CD4-positive, alpha-beta T cell treated with Interleukin-12 subunit alpha and Interleukin-12 subunit beta, for 1 hour (primary cell): ENCODE results near the gene RNASEH2B.
A peak's percentile ranks its signal among the peaks of the same experiment; 100 is the strongest.

Experiments used
- DNase-seq: peaks from one replicate; pipeline ENCODE4 v3.0.0-alpha.2; 2020

The RNASEH2B gene, protein sequence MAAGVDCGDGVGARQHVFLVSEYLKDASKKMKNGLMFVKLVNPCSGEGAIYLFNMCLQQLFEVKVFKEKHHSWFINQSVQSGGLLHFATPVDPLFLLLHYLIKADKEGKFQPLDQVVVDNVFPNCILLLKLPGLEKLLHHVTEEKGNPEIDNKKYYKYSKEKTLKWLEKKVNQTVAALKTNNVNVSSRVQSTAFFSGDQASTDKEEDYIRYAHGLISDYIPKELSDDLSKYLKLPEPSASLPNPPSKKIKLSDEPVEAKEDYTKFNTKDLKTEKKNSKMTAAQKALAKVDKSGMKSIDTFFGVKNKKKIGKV

DNA sequence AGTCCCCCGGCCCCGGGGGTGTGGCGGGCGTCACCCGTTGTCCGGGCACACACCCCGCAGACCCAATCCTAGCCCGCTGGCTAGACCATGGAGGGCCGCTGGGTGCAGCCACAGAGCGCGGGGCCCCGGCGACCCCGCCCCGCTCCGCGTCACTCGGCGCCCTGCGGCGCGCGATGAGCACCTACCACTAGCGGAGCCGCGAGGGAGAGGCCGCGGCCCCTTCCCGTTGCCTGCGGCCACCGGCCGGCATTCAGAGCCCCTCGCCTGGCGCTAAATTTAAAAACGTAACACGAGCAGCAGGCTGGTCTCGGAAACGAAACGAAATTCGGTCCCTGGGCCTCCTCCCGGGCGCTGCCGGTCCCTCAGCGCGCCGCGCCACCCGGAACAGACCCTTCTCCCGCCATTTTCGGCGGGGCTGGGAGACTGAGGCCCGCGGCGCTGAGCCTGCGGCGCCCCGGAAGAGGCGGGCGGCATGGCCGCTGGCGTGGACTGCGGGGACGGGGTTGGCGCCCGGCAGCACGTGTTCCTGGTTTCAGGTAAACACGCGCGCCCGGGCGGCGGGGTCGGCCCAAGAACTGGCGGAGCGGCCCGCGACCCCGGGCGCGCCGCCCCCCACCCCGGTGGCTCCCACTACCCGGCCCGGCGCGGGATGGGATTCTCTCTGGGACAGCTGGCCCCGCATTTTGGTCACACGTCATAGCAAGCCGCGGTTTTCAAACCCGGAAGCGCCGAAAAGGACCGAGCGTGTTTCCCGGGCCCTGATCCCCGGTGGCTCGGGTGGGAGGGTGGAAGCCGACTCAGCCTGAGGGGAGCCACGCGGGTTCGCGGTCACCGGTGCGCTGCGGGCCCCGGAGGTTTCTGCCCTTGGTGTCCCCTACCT lies at the start of gene RNASEH2B:
RNASEH2B (plus strand) TSS at position 187 of the 880 bp plus-strand sequence; CDS start at position 473, 286 bp downstream.
- peak; percentile 74 for DNase-seq

GRCh38 chr13:50864492-50864891 lies 45.1 kb upstream of the RNASEH2B start:
- DNase-seq = no peak

DNA sequence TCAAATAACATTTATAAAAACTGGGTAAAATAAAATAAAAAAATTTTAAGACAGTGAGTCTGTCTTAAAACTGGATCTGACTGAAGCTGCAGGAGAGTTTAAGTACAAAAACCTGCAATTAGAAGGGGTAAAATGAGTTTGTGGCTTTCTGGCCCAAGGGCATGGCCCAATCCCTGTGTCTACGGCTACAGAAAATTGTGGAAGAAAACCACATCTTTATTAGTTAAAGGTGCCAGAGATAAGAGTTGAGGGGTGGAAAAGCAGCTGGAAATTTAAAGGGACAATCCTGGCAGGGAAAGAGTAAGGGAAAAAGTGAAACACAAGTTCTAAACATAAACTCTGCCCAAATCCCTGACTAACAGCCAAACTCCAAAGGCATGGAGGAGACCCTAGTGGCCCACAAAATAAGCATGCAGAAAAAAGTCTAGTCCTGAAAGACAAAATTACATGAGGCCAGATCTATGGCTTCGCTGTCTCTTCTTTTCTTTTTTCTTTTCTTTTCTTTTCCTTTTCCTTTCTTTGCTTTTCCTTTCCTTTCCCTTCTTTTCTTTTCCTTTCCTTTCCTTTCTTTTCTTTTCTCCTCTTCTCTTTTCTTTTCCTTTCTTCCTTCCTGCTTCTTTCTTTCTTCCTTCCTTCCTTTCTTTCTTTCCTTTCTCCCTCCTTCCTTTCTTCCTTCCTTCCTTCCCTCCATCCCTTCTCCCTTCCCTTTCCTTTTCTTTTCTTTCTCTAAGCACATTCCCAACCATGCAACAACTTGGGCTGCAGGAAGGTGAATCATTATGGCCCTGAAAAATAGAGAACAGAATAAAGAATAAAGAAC lies 42.6 kb upstream of the RNASEH2B start:
- DNase-seq = no peak

DNA sequence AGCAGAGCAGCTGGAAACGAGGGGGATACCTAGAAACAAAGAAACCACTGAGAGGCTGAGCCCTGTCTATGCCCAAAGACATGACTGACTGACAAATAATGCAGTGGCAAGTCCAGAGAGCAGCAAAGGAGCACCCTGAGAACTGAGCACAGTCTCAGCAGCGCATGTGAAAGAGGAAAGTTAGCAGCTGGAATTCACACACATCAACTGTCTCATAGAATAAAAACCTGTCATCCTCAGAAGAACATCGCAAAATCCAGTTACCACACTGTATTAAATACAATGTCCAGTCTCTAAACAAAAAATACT lies 42.0 kb upstream of the RNASEH2B start:
- DNase-seq = no peak

GRCh38 chr13:50871405-50871804 lies 38.2 kb upstream of the RNASEH2B start:
- DNase-seq = no peak

DNA sequence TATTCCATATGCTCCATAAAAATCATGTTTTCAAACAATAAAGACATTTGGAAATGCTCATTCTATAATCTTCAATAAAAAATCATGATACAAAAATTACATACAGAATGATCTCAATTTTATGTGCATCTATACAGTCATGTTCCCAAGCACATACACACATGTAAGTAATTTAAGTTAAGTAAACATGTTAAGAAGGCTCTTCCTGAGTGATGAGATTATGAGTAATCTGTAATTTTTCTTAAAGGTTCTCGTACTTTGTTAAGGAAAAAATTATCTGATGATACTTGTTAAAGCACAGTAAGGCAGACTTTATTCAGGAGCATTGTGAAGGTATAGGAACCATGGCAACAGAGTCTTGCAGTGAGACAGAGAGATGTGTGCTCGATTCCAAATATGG lies 36.1 kb upstream of the RNASEH2B start:
- no peak for DNase-seq

- DNase-seq = no peak
Observed at GRCh38 chr13:50873991-50874390, 35.6 kb upstream of the RNASEH2B start.

DNA sequence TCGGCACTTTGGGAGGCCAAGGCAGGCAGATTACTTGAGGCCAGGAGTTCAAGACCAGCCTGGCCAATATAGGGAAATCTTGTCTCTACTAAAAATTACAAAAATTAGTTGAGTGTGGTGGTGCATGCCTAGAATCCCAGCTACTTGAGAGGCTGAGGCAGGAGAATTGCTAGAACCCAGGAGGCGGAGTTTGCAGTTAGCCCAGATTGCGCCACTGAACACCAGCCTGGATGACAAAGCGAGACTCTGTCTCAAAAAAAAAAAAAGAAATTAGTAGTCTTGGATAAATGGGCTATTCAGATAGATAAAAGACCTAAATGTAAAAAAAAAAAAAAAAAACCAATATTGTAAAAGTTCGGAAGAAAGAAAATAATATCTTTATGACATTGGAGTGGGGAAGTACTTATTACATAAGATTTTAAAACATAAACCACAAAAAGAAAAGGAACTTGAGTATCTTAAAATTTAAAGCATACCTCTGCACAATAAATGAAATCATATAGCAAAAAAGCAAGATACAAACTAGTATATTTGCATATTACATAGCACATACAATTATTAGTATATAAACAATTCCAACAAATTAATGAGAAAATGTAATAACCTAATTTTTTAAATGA lies 26.7 kb upstream of the RNASEH2B start:
- no peak for DNase-seq

- DNase-seq = no peak
Observed at GRCh38 chr13:50883728-50884127, 25.9 kb upstream of the RNASEH2B start.

GRCh38 chr13:50884265-50884664 lies 25.3 kb upstream of the RNASEH2B start:
- no peak for DNase-seq

- no peak for DNase-seq
Observed at GRCh38 chr13:50887151-50887550, 22.4 kb upstream of the RNASEH2B start.

DNA sequence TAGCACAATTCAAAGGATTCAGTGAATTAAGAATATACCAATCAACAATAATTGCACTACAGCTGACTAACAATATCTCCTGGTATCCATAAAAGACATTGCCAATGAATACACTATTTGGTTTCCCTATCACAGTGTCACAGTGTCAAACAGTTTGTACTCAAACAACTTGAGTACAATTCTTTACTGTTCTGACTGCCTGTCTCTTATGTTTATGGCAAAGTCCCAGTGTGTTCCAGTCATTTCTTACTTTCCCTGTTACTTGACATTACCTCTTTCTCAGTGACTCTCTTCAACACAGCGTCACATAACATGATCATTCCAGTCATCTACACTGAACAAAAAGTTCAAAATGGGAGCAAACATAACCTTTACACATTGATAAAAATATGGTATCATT lies 21.2 kb upstream of the RNASEH2B start:
- DNase-seq = no peak

- DNase-seq = no peak
Observed at GRCh38 chr13:50889317-50889716, 20.3 kb upstream of the RNASEH2B start.

DNA sequence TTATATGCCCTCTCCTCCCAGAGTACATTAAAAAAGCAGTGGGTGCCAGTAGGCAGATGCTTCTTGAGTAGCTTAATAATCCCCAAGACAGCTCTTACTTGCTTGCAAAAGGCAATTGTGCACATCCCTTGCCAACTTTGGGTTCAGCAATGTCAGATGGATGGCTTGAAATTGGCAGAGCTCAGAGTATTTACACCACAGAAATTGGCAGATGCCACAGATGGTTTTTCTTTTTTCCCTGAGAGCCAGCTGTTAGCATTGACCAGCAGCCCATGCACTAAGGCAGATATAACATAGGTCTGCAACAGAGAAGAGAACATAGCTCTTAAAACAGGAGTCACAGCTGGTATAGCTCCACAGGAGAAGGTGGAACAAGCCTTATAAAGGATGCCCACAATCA lies 18.4 kb upstream of the RNASEH2B start:
- DNase-seq = no peak

- peak; percentile 54 for DNase-seq
Observed at GRCh38 chr13:50892210-50892944, 17.2 kb upstream of the RNASEH2B start.

DNA sequence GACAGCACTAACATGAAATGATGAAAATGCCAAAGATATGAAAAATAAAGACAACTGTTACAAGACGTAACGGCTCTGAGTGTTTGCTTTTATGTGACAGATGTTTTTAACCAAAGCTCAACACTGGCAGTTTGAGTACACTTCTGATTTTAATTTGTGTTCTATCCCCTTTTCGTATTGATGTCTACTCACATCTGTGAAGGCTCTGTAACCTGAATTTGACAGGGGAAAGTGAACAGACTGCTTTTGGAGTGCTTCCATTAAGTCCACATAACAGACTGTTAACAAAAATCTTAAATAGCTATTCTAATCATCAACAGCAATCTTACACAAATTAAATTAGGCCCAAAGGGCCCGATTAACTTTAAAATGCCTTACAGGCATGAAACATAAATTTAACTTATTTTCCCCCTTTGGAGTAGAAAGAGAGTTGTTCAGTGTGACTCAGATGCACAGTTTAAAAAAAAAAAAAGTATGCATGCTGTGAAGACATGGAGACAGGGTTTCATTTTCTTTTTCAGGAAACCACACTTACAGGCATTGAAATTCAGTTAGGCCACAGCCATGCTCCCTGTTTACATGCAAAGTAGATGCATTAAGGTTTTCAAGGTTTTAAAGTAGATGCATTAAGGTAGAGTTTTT lies 16.3 kb upstream of the RNASEH2B start:
- DNase-seq = peak; percentile 59

- no peak for DNase-seq
Observed at GRCh38 chr13:50894012-50894411, 15.6 kb upstream of the RNASEH2B start.

GRCh38 chr13:50894504-50894903 lies 15.1 kb upstream of the RNASEH2B start:
- no peak for DNase-seq

GRCh38 chr13:50898338-50898737 lies 11.3 kb upstream of the RNASEH2B start:
- DNase-seq = no peak

DNA sequence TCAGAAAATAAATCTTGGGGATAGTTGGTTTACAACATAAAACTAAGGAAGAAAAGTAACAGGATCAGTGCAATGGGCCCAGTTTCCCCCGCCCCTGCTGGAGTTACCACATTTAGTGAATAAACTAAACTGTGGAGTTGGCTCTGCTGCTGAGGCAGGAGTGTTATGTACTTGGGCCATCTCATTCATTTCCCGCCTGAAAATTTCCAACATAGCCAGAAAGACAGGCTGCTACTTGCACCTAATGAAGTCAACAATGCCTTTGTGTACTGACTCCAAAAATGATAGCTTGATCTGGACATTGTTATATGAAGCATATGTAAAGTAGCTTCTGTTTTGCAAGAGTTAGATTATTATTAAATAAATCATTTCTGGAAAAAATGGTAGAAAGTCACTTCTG lies 7.9 kb upstream of the RNASEH2B start:
- no peak for DNase-seq

DNA sequence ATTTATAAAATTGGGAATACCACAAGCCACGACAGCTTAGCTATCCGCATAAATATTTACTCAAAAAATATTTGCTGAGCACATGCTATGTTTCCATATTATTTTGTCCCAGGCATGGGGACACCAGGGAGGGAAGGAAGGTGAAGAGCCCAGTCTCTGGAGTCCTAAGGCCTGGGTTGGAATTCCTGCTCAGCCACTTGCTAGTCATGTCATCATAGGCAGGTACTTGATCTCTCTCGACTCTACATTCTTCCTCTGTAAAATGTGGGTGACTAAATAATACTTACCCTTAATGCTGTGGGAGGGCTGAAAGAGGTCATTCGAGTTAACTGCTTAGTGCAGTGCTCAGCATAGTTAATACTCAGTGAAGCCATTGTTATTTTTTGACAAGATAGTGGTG lies 4.3 kb upstream of the RNASEH2B start:
- DNase-seq = no peak

DNA sequence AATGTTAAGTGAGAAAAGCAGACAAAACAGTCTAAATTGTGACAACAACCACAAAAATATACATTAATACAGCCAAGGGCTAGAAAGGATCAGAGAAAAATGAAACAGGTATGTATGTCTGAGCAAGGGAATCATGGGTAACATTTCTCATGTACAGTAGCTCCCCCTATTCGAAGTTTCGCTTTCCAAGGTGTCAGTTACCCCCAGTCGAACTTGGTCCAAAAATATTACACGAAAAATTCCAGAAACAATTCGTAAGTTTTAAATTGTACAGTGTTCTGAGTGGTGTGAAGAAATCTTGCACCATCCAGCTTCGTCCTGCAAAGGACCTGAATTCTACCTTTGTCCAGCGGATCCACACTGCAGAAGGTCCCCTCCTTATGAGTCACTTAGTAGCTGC lies 1.8 kb upstream of the RNASEH2B start:
- DNase-seq = no peak
